ENCODE results near the gene KRTAP5-10. TPM values are rescaled to one million over a fixed set of nuclear protein-coding genes. Genes with fewer than 3 reads are reported as not detected.

Gene KRTAP5-10
- total and polyA plus RNA-seq, 2 donors (not counting 3 experiments of a cell fraction or from before 2014, with no cell fraction given), result not detected

DNA sequence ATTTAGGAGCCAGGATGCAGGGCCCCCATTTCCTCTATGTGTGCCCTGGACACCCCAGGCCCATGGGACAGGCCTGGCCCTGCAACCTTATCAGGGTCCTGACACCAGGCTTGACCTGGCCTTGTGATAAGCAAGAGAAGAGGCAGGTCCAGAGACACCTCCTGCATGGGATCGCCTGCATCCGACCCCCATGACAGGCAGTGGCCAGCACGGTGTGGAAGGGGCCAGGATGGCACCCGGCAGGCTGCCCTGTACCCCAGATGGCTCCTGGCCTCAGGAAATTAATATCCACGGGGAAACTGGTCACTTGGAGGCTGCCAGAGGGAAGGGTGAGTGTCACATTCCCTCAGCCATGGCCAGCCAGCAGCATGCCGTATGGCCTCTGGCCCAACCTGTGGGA lies 10.4 kb upstream of the KRTAP5-10 start:
- DNase-seq (ENCODE audit: low read depth, low spot score) (no peak), FAIRE-seq (no peak)
- H3K4me2 ChIP-seq (ENCODE audit: insufficient read depth, low read length), result no peak overlapping the region
- no peaks in the 10 kb centered on the region for H3K79me2 ChIP-seq (ENCODE audit: control insufficient read depth, insufficient read depth, low read length)
- H3K27me3 ChIP-seq (ENCODE audit: control insufficient read depth in 2 of 2, insufficient read depth in 2 of 2, low read length in 2 of 2), result no peaks in the 10 kb centered on the region
- POLR2A ChIA-PET, result no interaction called here
- dilution Hi-C loops (cut with MboI; ENCODE audit: extremely low pct_ligation_motif_present, low sequenced_read_pairs), result no loop called here
- H2AFZ ChIP-seq (ENCODE audit: low read depth, low read length), result no peak overlapping the region
- no peaks in the 10 kb centered on the region for H3K9me3 ChIP-seq (replicated peaks; ENCODE audit: control insufficient read depth, insufficient read depth, low read length)
- no peaks in the 10 kb centered on the region for H3K9me1 ChIP-seq (replicated peaks; ENCODE audit: control insufficient read depth, extremely low read depth, insufficient read depth, low read length)
- H3K27ac ChIP-seq (ENCODE audit: insufficient read depth, low read depth, low read length), result no peak overlapping the region
- H3K4me1 ChIP-seq (ENCODE audit: control insufficient read depth, extremely low read depth, insufficient read depth, low read length), result no peaks in the 10 kb centered on the region
- CTCF ChIA-PET, result no interaction called here
- no peaks in the 10 kb centered on the region for H3K36me3 ChIP-seq (ENCODE audit: control insufficient read depth in 2 of 2, extremely low read depth in 1 of 2, insufficient read depth in 2 of 2, low read length in 2 of 2)
- H3K9ac ChIP-seq (replicated peaks; ENCODE audit: extremely low read depth, insufficient read depth, low read length), result no peak overlapping the region
- no TSS peak for BruUV-seq (replicated peaks)
- no peaks in the 10 kb centered on the region for H4K20me1 ChIP-seq (replicated peaks; ENCODE audit: control insufficient read depth, extremely low read depth, insufficient read depth, low read length)
- intact Hi-C loops (cut with micrococcal nuclease), result no loop called here
- no peak for TF ChIP-seq EZH2 (IDR thresholded peaks at IDR 0.05; ENCODE audit: borderline replicate concordance, low read depth, low read length, severe bottlenecking)
- no peak for TF ChIP-seq MYC (IDR thresholded peaks at IDR 0.05; ENCODE audit: low read depth, low read length)
- TF ChIP-seq, protein P1, sequence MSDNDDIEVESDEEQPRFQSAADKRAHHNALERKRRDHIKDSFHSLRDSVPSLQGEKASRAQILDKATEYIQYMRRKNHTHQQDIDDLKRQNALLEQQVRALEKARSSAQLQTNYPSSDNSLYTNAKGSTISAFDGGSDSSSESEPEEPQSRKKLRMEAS (IDR thresholded peaks at IDR 0.05; ENCODE audit: insufficient read depth, insufficient read length), result no peak
- no peak for TF ChIP-seq JUN (IDR thresholded peaks at IDR 0.05; ENCODE audit: borderline replicate concordance, insufficient read depth, insufficient read length, low read depth)
- TF ChIP-seq POLR2AphosphoS5 (IDR thresholded peaks at IDR 0.05; ENCODE audit: insufficient read depth, low read depth, low read length), result no peak
- no peak for TF ChIP-seq GATA2 (IDR thresholded peaks at IDR 0.05; ENCODE audit: insufficient read depth, insufficient read length, low read depth, low read length)
- no peak for TF ChIP-seq POLR2A (IDR thresholded peaks at IDR 0.05; ENCODE audit: low read depth, low read length)
- no peak for TF ChIP-seq FOS (IDR thresholded peaks at IDR 0.05; ENCODE audit: borderline replicate concordance, insufficient read depth, low read length)
- TF ChIP-seq, protein P2, sequence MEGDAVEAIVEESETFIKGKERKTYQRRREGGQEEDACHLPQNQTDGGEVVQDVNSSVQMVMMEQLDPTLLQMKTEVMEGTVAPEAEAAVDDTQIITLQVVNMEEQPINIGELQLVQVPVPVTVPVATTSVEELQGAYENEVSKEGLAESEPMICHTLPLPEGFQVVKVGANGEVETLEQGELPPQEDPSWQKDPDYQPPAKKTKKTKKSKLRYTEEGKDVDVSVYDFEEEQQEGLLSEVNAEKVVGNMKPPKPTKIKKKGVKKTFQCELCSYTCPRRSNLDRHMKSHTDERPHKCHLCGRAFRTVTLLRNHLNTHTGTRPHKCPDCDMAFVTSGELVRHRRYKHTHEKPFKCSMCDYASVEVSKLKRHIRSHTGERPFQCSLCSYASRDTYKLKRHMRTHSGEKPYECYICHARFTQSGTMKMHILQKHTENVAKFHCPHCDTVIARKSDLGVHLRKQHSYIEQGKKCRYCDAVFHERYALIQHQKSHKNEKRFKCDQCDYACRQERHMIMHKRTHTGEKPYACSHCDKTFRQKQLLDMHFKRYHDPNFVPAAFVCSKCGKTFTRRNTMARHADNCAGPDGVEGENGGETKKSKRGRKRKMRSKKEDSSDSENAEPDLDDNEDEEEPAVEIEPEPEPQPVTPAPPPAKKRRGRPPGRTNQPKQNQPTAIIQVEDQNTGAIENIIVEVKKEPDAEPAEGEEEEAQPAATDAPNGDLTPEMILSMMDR (IDR thresholded peaks at IDR 0.05; ENCODE audit: extremely low read depth in 1 of 2, insufficient read depth in 1 of 2, low read depth in 1 of 2, low read length in 2 of 2), result no peak
- no peak overlapping the region for H3K4me3 ChIP-seq (replicated peaks in 1 of 3; ENCODE audit: insufficient read depth in 1 of 3, low read depth in 1 of 3, low read length in 3 of 3)
